Neuronal stem cell (in vitro differentiated cells): Measurements from ENCODE around the gene RBPJ.

ENCODE experiments used
- DNase-seq: peaks from one replicate; pipeline ENCODE4 v3.0.0-alpha.2; 2013; ENCODE audit warnings: low spot score
- H2AFZ ChIP-seq: one replicate; pipeline ENCODE4 v1.6.1; 2013; ENCODE audit warnings: mild to moderate bottlenecking, low read length, inconsistent platforms
- H2AK5ac ChIP-seq: 2 replicates; pipeline ENCODE4 v1.6.1; 2013; ENCODE audit warnings: low read depth, mild to moderate bottlenecking, inconsistent platforms, low read length, moderate library complexity, mixed read lengths
- H2BK120ac ChIP-seq: 2 replicates; pipeline ENCODE4 v1.6.1; 2013; ENCODE audit warnings: low read depth, mild to moderate bottlenecking, inconsistent platforms, low read length, moderate library complexity, mixed read lengths
- H2BK12ac ChIP-seq: one replicate; pipeline ENCODE4 v1.6.1; 2013; ENCODE audit warnings: low read length, inconsistent platforms
- H2BK15ac ChIP-seq: 2 replicates; pipeline ENCODE4 v1.6.1; 2013; ENCODE audit warnings: mild to moderate bottlenecking, low read length, inconsistent platforms, mixed read lengths
- H2BK5ac ChIP-seq: one replicate; pipeline ENCODE4 v1.6.1; 2013; ENCODE audit warnings: inconsistent platforms, mild to moderate bottlenecking, low read length, moderate library complexity
- H3K14ac ChIP-seq: one replicate; pipeline ENCODE4 v1.6.1; 2013; ENCODE audit warnings: low read length, inconsistent platforms
- H3K18ac ChIP-seq: 2 replicates; pipeline ENCODE4 v1.6.1; 2013; ENCODE audit warnings: low read length, inconsistent platforms
- H3K23ac ChIP-seq: 2 replicates; pipeline ENCODE4 v1.6.1; 2013; ENCODE audit warnings: low read depth, mild to moderate bottlenecking, mixed read lengths, low read length, inconsistent platforms; ENCODE audit not compliant: poor library complexity
- H3K27ac ChIP-seq: replicated peaks from 3 replicates; pipeline ENCODE4 v1.5.1; 2013; ENCODE audit warnings: low read length, inconsistent platforms
- H3K27me3 ChIP-seq, 3 experiments: 2 replicates each; pipeline ENCODE4 v1.6.1; 2013; ENCODE audit warnings: low read length in 3 of 3, mild to moderate bottlenecking in 2 of 3, inconsistent platforms in 1 of 3, low read depth in 1 of 3, mixed read lengths in 1 of 3, moderate library complexity in 1 of 3; ENCODE audit not compliant: control insufficient read depth in 3 of 3, insufficient read depth in 3 of 3
- H3K36me3 ChIP-seq, 2 donors: replicated peaks in 1 of 2; 2 replicates each; pipeline ENCODE4 v1.6.1; 2013; ENCODE audit warnings: low read length in 2 of 2; ENCODE audit not compliant: control insufficient read depth in 2 of 2, insufficient read depth in 2 of 2
- H3K4ac ChIP-seq: 2 replicates; pipeline ENCODE4 v1.6.1; 2013; ENCODE audit warnings: inconsistent platforms, mild to moderate bottlenecking, low read length, moderate library complexity
- H3K4me1 ChIP-seq, 2 donors: 1 replicate in 1 of 2; 2 replicates in 1 of 2; pipeline ENCODE4 v1.6.1; 2013; ENCODE audit warnings: low read length in 2 of 2, low read depth in 1 of 2; ENCODE audit not compliant: control insufficient read depth in 2 of 2, insufficient read depth in 1 of 2
- H3K4me2 ChIP-seq: one replicate; pipeline ENCODE4 v1.6.1; 2013; ENCODE audit warnings: mild to moderate bottlenecking, low read length, inconsistent platforms; ENCODE audit not compliant: insufficient read depth, poor library complexity, severe bottlenecking
- H3K4me3 ChIP-seq, 2 donors: 2 replicates each; pipeline ENCODE4 v1.5.1; 2013; ENCODE audit warnings: low read length in 2 of 2, mild to moderate bottlenecking in 2 of 2, inconsistent platforms in 1 of 2, moderate library complexity in 1 of 2
- H3K79me1 ChIP-seq: one replicate; pipeline ENCODE4 v1.6.1; 2013; ENCODE audit warnings: low read depth, mild to moderate bottlenecking, inconsistent platforms, low read length, moderate library complexity
- H3K9ac ChIP-seq: one replicate; pipeline ENCODE4 v1.6.1; 2013; ENCODE audit warnings: mild to moderate bottlenecking, low read depth, low read length, inconsistent platforms; ENCODE audit not compliant: poor library complexity
- H3K9me3 ChIP-seq, 2 donors: replicated peaks in 1 of 2; 2 replicates each; pipeline versions ENCODE3 to v1.6.1; 2013; ENCODE audit warnings: low read length in 2 of 2, mild to moderate bottlenecking in 2 of 2, inconsistent platforms in 1 of 2, low read depth in 1 of 2, mixed read lengths in 1 of 2, moderate library complexity in 1 of 2; ENCODE audit not compliant: control insufficient read depth in 2 of 2, insufficient read depth in 1 of 2
- H4K8ac ChIP-seq: one replicate; pipeline ENCODE4 v1.6.1; 2013; ENCODE audit warnings: low read depth, mild to moderate bottlenecking, inconsistent platforms, low read length, moderate library complexity
- H4K91ac ChIP-seq: one replicate; pipeline ENCODE4 v1.6.1; 2013; ENCODE audit warnings: low read length, low read depth, mild to moderate bottlenecking, inconsistent platforms; ENCODE audit not compliant: poor library complexity
- WGBS, 2 donors: extraction: QIAGEN DNeasy Blood & Tissue Kit; methylation state at CpG; one replicate each; pipeline ENCODE4 v1.1.7; 2013; ENCODE audit warnings: missing lambda C conversion rate in 2 of 2, mixed read lengths in 1 of 2; ENCODE audit not compliant: insufficient read length in 2 of 2, insufficient replicate concordance in 1 of 2; ENCODE audit errors: extremely low coverage in 2 of 2; 5-methylcytosine and 5-hydroxymethylcytosine counted together

Gene RBPJ

DNA sequence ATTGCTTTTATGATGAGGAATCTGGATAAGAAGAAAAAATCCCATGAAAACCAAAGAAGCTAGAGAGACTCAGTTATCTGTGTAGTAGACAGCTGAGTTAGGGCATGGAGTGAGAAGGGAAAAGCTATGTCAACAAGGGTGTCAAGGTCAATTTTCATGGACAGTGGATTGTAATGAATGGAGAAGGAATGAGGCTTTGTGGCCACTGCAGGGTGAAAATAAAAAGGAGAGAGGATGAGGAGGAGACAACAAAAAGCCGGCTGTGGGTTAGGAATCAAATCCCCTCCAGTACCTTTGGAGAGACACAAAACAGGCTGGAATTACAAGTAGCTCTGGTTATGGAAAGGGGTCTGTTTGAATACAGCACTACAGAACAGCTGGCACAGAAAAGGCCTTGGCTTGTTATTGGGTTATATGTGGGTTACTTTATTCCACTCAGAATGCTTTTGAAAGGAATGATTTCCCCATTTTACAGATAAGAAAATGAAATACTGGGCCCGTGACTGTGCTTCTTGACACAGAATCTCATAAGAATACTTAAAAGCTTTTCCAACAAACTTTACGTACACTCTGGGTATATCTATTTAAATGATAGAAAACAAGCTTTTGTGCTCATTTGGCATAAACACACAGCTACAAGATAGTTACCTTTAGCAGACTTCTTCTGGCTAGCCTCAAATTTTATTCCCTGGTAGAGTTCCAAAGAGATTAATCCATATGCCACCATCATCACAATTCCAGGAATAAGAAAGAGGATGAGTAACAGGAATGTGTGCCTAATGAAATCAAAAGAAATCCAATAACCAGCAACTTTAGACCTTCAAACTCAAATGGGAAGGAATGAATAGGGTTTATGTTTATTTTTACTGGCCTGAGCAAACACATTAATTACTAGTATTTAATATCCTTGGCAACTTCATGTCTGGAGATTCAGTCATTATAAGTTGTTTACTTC is 162.0 kb downstream of the RBPJ start:
- Histone ChIP-seq H3K9ac (no peak overlapping the region), H3K27me3 (peaks cover 0 to 3% (median 0%) of the 10 kb centered on the region in 3 experiments), H3K36me3 (no peaks in the 10 kb centered on the region), H3K4ac (no peak overlapping the region), H3K23ac (no peak overlapping the region), H3K9me3 (no peaks in the 10 kb centered on the region), H4K91ac (no peak overlapping the region), H3K14ac (no peak overlapping the region), H2BK12ac (no peak overlapping the region), H3K4me2 (no peak overlapping the region), H3K79me1 (no peaks in the 10 kb centered on the region), H3K4me3 (no peak overlapping the region), H2AK5ac (no peak overlapping the region), H2AFZ (no peak overlapping the region), H3K18ac (no peak overlapping the region), H4K8ac (no peak overlapping the region), H3K4me1 (no peaks in the 10 kb centered on the region), H2BK15ac (no peak overlapping the region), H3K27ac (no peak overlapping the region), H2BK5ac (no peak overlapping the region), H2BK120ac (no peak overlapping the region)
- WGBS, 2 donors = no CpG with 5 or more reads among the region's 3 CpGs
- no peak for DNase-seq

DNA sequence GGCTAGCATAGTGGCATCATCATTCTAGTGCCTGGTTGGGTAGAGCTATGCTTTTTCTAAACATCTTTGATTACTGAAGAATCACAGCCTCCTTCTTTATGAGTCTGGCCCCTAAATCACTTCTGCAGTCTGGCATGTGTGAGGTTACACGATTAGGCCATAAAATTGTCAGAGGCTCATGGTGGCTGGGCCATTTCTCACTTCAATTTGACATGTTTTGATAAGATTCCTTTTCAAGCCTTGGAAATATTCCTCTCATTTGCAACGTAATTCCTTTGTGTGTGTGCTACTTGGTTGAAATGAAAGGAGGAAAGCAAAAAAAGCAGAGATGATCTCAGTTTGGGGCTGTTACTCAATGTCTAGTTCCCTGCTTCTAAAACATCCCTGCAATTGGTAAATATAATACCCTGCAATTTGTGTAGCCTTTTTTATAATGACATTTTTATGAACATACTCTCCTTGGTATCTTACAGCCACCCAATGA is 163.3 kb downstream of the RBPJ start:
- no CpG with 5 or more reads among the region's 2 CpGs for WGBS, 2 donors
- no peak overlapping the region for H3K27ac ChIP-seq

DNA sequence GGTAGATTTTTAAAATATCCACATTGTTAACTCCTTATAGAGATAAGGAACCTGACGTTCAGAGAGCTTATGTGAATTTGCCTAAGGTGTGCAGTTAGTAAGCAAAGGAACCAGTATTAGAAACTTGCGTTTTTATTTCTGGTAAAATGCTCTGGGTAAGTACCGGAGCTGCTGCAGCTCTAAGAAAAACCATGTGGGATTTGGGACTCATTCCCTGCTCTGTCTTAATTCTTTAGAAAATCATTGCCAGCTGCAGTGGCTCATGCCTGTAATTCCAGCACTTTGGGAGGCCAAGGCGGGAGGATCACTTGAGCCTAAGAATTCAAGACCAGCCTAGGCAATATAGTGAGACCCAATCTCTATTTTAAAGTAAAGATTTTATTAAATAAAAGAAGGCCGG is 163.7 kb downstream of the RBPJ start:
- Histone ChIP-seq H3K27ac (no peak overlapping the region), H4K8ac (no peak overlapping the region), H3K14ac (no peak overlapping the region), H3K4me3 (no peak overlapping the region), H3K9ac (no peak overlapping the region), H3K36me3 (no peaks in the 10 kb centered on the region), H3K4me2 (no peak overlapping the region), H3K4me1 (peaks cover 0 to 5% of the 10 kb centered on the region in 2 donors), H2BK5ac (no peak overlapping the region), H2AK5ac (no peak overlapping the region), H3K18ac (no peak overlapping the region), H2BK120ac (no peak overlapping the region), H3K27me3 (peaks cover 0 to 17% (median 0%) of the 10 kb centered on the region in 3 experiments), H3K9me3 (no peaks in the 10 kb centered on the region), H3K4ac (no peak overlapping the region), H3K23ac (no peak overlapping the region), H2BK15ac (no peak overlapping the region), H4K91ac (no peak overlapping the region), H3K79me1 (no peaks in the 10 kb centered on the region), H2AFZ (no peak overlapping the region), H2BK12ac (no peak overlapping the region)
- DNase-seq = no peak
- no CpG with 5 or more reads among the region's 5 CpGs for WGBS, 2 donors

More for the DNA sequence above, 163.3 kb downstream of the RBPJ start:
- no peak overlapping the region for H2AK5ac ChIP-seq
- no peak overlapping the region for H3K4me2 ChIP-seq
- H4K91ac ChIP-seq = no peak overlapping the region
- H3K4me3 ChIP-seq = no peak overlapping the region
- no peak overlapping the region for H2BK5ac ChIP-seq
- DNase-seq = no peak
- no peak overlapping the region for H2AFZ ChIP-seq
- no peak overlapping the region for H3K23ac ChIP-seq
- no peak overlapping the region for H2BK15ac ChIP-seq
- H3K27me3 ChIP-seq = peaks cover 0 to 16% (median 0%) of the 10 kb centered on the region in 3 experiments
- H3K79me1 ChIP-seq = no peaks in the 10 kb centered on the region
- no peaks in the 10 kb centered on the region for H3K9me3 ChIP-seq
- no peak overlapping the region for H2BK12ac ChIP-seq
- no peak overlapping the region for H3K14ac ChIP-seq
- no peak overlapping the region for H4K8ac ChIP-seq
- H3K18ac ChIP-seq = no peak overlapping the region
- no peak overlapping the region for H2BK120ac ChIP-seq
- H3K36me3 ChIP-seq = no peaks in the 10 kb centered on the region
- H3K4me1 ChIP-seq = peaks cover 0 to 2% of the 10 kb centered on the region in 2 donors
- H3K4ac ChIP-seq = no peak overlapping the region
- H3K9ac ChIP-seq = no peak overlapping the region
